ENCODE data around the gene CHN2.

Gene CHN2

DNA sequence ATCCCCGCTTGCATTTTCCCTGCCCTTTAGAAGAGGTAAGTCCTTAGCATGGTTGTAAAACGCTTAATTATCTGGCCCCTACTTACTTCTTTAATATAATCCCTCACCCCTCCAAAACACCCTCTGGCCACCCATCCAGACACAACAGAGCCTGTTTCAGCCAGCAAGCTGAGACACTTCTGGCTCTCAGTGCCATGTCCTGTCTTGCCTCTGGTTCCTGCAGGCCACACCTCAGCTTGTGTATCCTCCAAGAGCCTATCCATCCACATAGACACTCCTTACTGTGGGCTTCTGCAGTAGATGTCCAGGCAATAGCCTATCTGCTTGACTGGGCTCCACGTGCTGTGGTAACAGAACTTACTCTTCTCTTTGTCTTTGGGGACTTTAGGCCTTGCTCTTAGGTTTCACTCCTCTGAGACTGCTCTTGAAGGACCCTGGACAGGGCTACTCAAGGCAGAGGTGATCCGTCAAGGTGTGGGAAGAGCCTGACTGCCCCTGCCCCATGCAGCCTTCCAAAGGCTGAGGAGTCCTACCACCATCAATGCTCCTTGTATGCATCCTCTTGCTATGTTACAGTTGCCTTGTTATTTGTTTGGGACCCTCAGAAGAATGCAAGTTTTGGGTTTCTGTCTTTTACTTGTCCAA, 149.9 kb downstream of the CHN2 start:
- POLR2A ChIA-PET = no interaction called here
- DNase-seq (ENCODE audit: extremely low spot score) = no peak
- CTCF ChIA-PET = interaction anchor here (1.4 kb wide), 1 partner anchor 156 kb away, joined by 3 read pairs; no protein-coding TSS in a partner anchor
- no peak for TF ChIP-seq CTCF (IDR thresholded peaks at IDR 0.05; ENCODE audit: control extremely low read depth, extremely low read depth, low read depth, missing control alignments)

- ChIA-PET POLR2A (no interaction called here), CTCF (interaction anchor here (1.4 to 1.8 kb wide), 2 partner anchors 9 to 157 kb away, joined by 3 to 5 read pairs; no protein-coding TSS in a partner anchor)
- no peak for DNase-seq (ENCODE audit: extremely low spot score)
- TF ChIP-seq CTCF (IDR thresholded peaks at IDR 0.05; ENCODE audit: control extremely low read depth, extremely low read depth, low read depth, missing control alignments) = no peak
These were observed 151.0 kb downstream of the CHN2 start for GRCh38 chr7:29345590-29345989.

DNA sequence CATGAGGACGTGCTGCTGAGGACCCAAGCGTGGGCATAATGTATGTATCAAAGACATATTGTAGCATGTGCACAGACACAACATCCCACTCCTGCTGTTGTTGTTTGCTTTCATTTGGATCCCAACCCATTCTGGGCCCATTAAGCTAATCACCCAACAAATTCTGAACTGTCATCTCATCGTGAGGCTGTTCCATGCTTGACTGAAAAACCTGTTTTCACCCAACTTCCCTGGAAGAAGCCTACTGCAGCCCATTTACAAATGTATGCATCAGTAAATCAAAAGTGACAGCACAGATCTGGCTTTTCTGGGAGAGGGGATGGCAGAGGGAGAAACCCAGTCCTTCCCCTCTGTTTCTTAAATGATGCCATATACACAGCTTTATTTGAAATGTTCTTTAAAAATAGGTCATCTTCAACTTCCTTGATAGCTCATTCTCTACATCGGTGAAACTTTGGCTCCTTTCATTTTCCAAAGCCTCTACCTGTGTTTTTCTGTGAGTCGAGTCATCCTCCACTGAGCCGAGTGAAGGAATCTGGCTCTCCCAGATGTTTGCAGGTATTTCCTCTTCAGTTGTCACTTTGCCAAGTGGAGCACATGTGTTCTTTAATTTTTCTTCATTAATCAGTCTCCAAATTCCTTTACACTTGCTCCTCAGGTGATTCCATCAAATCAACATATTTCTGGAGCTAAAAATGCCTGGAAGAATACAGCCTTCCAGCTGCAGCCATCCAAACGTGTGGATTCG, 151.8 kb downstream of the CHN2 start:
- CTCF ChIA-PET = interaction anchor here (1.8 kb wide), 1 partner anchor 10 kb away, joined by 5 read pairs; no protein-coding TSS in a partner anchor
- TF ChIP-seq CTCF (IDR thresholded peaks at IDR 0.05; ENCODE audit: control extremely low read depth, extremely low read depth, low read depth, missing control alignments) = no peak

GRCh38 chr7:29349362-29349761, 154.8 kb downstream of the CHN2 start:
- TF ChIP-seq CTCF (IDR thresholded peaks at IDR 0.05; ENCODE audit: control extremely low read depth, extremely low read depth, low read depth, missing control alignments) = no peak
- POLR2A ChIA-PET = no interaction called here
- DNase-seq (ENCODE audit: extremely low spot score) = no peak
- CTCF ChIA-PET = no interaction called here

More for the DNA sequence above, 151.8 kb downstream of the CHN2 start:
- no peak for DNase-seq (ENCODE audit: extremely low spot score)
- POLR2A ChIA-PET = no interaction called here

DNA sequence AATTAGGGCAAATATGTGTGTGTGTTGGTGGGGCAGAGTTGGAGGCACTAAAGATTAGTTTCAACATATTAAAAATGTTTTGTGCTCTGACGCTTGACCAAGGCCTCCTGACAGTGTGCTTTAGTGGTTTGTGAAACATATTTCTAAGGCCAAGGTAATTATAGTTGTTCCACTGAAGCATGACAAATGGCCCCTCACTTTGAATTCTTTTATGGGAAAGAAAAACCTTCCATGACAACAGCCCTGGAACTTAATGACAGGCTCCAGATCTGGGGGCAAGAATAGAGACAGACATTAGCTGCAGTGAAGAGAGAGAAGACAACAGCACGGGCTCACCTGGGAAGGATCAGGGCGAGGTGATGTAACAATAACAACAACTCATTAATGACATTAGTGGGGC, 155.8 kb downstream of the CHN2 start:
- no peak for TF ChIP-seq CTCF (IDR thresholded peaks at IDR 0.05; ENCODE audit: control extremely low read depth, extremely low read depth, low read depth, missing control alignments)
- no peak for DNase-seq (ENCODE audit: extremely low spot score)
- POLR2A ChIA-PET = no interaction called here
- CTCF ChIA-PET = no interaction called here

- TF ChIP-seq CTCF (IDR thresholded peaks at IDR 0.05; ENCODE audit: control extremely low read depth, extremely low read depth, low read depth, missing control alignments) = no peak
- ChIA-PET POLR2A (no interaction called here), CTCF (no interaction called here)
- no peak for DNase-seq (ENCODE audit: extremely low spot score)
These were observed 157.5 kb downstream of the CHN2 start for GRCh38 chr7:29352041-29352440.

Measured in GM10248 (cell line).